HepG2 (cell line): Measurements from ENCODE around the gene OAS3. TPM values are rescaled to one million over a fixed set of nuclear protein-coding genes. Genes with fewer than 3 reads are reported as not detected.

Source experiments
- ATAC-seq: fragments of 200-7000 bp; cut with Tn5 transposase; 3 replicates; pipeline ENCODE4 v1.9.1; 2020; ENCODE audit warnings: mild to moderate bottlenecking, moderate library complexity
- BruUV-seq: library from RNA; stranded (reverse); fragments of 400-500 nt; replicated peaks from 2 replicates; lab custom pipeline; 2021; lab: Mats Ljungman, UMichigan
- CTCF ChIA-PET: fragments of 300-600 bp; formaldehyde crosslinking; extraction: SDS; loops from one replicate; lab custom pipeline; 2021; ENCODE audit warnings: low total read pairs, inconsistent platforms, low intra/inter-chr PET ratio; lab: Yijun Ruan, JAX
- POLR2A ChIA-PET: fragments of 350-600 bp; sonication (Branson Sonifier 250); formaldehyde crosslinking; loops from one replicate; lab custom pipeline; 2020; ENCODE audit warnings: antibody characterized with exemption, inconsistent platforms; lab: Yijun Ruan, JAX
- DNase-seq: peaks from one replicate; pipeline ENCODE4 v3.0.0-alpha.2; 2015; ENCODE audit warnings: low spot score
- FAIRE-seq: peaks from 3 replicates; lab custom pipeline; 2011; peaks lifted over from hg19 to GRCh38; lab: Jason Lieb, UNC
- H2AFZ ChIP-seq: one replicate; pipeline ENCODE4 v1.6.1; 2011; ENCODE audit warnings: low read length, inconsistent platforms
- H3K27ac ChIP-seq: fragments of 300-600 bp; 3 replicates; pipeline ENCODE4 v1.8.0; 2011; ENCODE audit warnings: mixed run types, mild to moderate bottlenecking, mixed read lengths, low read length, inconsistent platforms; ENCODE audit not compliant: insufficient read depth; ENCODE audit errors: extremely low read length
- H3K27me3 ChIP-seq, 2 experiments: fragments of 200-600 bp in 1 of 2; 2 replicates in 1 of 2; 3 replicates in 1 of 2; pipeline versions ENCODE4 v1.6.0 to v1.8.0; 2011; ENCODE audit warnings: low read length in 2 of 2, mild to moderate bottlenecking in 2 of 2, moderate library complexity in 2 of 2, inconsistent platforms in 1 of 2; ENCODE audit not compliant: insufficient read depth in 2 of 2, control insufficient read depth in 1 of 2
- H3K36me3 ChIP-seq, 2 experiments: fragments of 200-600 bp in 1 of 2; replicated peaks in 1 of 2; 2 replicates in 1 of 2; 3 replicates in 1 of 2; pipeline versions ENCODE4 v1.5.1 to v1.8.0; 2011; ENCODE audit warnings: low read length in 2 of 2, inconsistent platforms in 1 of 2; ENCODE audit not compliant: insufficient read depth in 2 of 2, control insufficient read depth in 1 of 2
- H3K4me1 ChIP-seq: 2 replicates; pipeline ENCODE4 v1.5.1; 2012; ENCODE audit warnings: low read length, inconsistent platforms; ENCODE audit not compliant: insufficient read depth
- H3K4me2 ChIP-seq: 2 replicates; pipeline ENCODE4 v1.6.0; 2011; ENCODE audit warnings: low read depth, low read length, inconsistent platforms
- H3K4me3 ChIP-seq, 3 experiments: fragments of 200-600 bp in 1 of 3; sonication (generic), shearing (Covaris generic) in 1 of 3; replicated peaks in 1 of 3; 2 replicates each; pipeline ENCODE4 v1.5.1; 2011 to 2016; ENCODE audit warnings: low read length in 3 of 3, inconsistent platforms in 2 of 3, low read depth in 2 of 3, mild to moderate bottlenecking in 2 of 3, control low read depth in 1 of 3, mixed read lengths in 1 of 3; ENCODE audit not compliant: insufficient read depth in 1 of 3
- H3K79me2 ChIP-seq: one replicate; pipeline ENCODE4 v1.6.1; 2011; ENCODE audit warnings: low read length, inconsistent platforms; ENCODE audit not compliant: insufficient read depth
- H3K9ac ChIP-seq: 2 replicates; pipeline ENCODE4 v1.6.0; 2011; ENCODE audit warnings: mild to moderate bottlenecking, low read depth, low read length, inconsistent platforms; ENCODE audit not compliant: insufficient read depth
- H3K9me3 ChIP-seq: 2 replicates; pipeline ENCODE4 v1.5.1; 2012; ENCODE audit warnings: mild to moderate bottlenecking, low read length
- H4K20me1 ChIP-seq: 2 replicates; pipeline ENCODE4 v1.6.0; 2011; ENCODE audit warnings: inconsistent platforms, mild to moderate bottlenecking, low read length, moderate library complexity; ENCODE audit not compliant: insufficient read depth
- CBX5 ChIP-seq: sonication (generic); formaldehyde crosslinking; IDR thresholded peaks from 2 replicates; pipeline ENCODE4 v1.4.0; 2020; ENCODE audit warnings: missing genetic modification reagents, borderline replicate concordance
- CREB1 ChIP-seq, 2 experiments: fragments of 450-650 bp in 1 of 2; IDR thresholded peaks; 2 replicates each; pipeline ENCODE4 v1.6.1; 2016 to 2017; ENCODE audit warnings: control low read depth in 1 of 2, mild to moderate bottlenecking in 1 of 2, missing compliant biosample characterization in 1 of 2, missing genetic modification characterization in 1 of 2
- FOXA1 ChIP-seq, 2 experiments: fragments of 450-650 bp in 1 of 2; sonication (generic) in 1 of 2; formaldehyde crosslinking in 1 of 2; IDR thresholded peaks; 2 replicates each; pipeline versions ENCODE4 v1.4.0 to v1.6.1; 2016 to 2020; ENCODE audit warnings: missing genetic modification reagents in 1 of 2
- MAFK ChIP-seq, 2 experiments: IDR thresholded peaks in 1 of 2; conservative IDR thresholded peaks in 1 of 2; 2 replicates each; pipeline ENCODE4 v1.6.1; 2011; ENCODE audit warnings: improper control_type of control experiment in 2 of 2, low read length in 2 of 2
- POGZ ChIP-seq: sonication (generic); formaldehyde crosslinking; IDR thresholded peaks from 2 replicates; pipeline ENCODE4 v1.4.0; 2020; ENCODE audit warnings: mild to moderate bottlenecking, missing genetic modification reagents
- RBM39 ChIP-seq: fragments of 200-400 bp; formaldehyde crosslinking; IDR thresholded peaks from one replicate; pipeline ENCODE4 v1.6.1; 2018; ENCODE audit warnings: antibody characterized with exemption, mild to moderate bottlenecking, low read depth, low read length; ENCODE audit not compliant: poor library complexity, severe bottlenecking
- SAP130 ChIP-seq: IDR thresholded peaks from 2 replicates; pipeline ENCODE4 v1.6.1; 2016; ENCODE audit warnings: low read depth
- SNRNP70 ChIP-seq: fragments of 200-400 bp; formaldehyde crosslinking; IDR thresholded peaks from 2 replicates; pipeline ENCODE4 v1.6.1; 2017; ENCODE audit warnings: mild to moderate bottlenecking, low read depth, low read length, moderate library complexity
- STAT5B ChIP-seq: sonication (generic); formaldehyde crosslinking; IDR thresholded peaks from 2 replicates; pipeline ENCODE4 v1.4.0; 2020; ENCODE audit warnings: missing genetic modification reagents
- TEAD2 ChIP-seq: sonication (generic); formaldehyde crosslinking; IDR thresholded peaks from 2 replicates; pipeline ENCODE4 v1.9.0; 2021; ENCODE audit warnings: missing genetic modification reagents
- ZNF274 ChIP-seq: sonication (generic); formaldehyde crosslinking; IDR thresholded peaks from 2 replicates; pipeline ENCODE4 v1.5.1; 2020; ENCODE audit warnings: mild to moderate bottlenecking, missing genetic modification reagents
- ZNF460 ChIP-seq: sonication (generic); formaldehyde crosslinking; IDR thresholded peaks from 2 replicates; pipeline ENCODE4 v1.5.1; 2020; ENCODE audit warnings: missing genetic modification reagents, mild to moderate bottlenecking, borderline replicate concordance
- ZNF609 ChIP-seq: sonication (generic); formaldehyde crosslinking; IDR thresholded peaks from 2 replicates; pipeline ENCODE4 v1.4.0; 2020; ENCODE audit warnings: mild to moderate bottlenecking, missing genetic modification reagents, borderline replicate concordance
- ZNF782 ChIP-seq: sonication (generic); formaldehyde crosslinking; IDR thresholded peaks from 2 replicates; pipeline ENCODE4 v1.4.0; 2020; ENCODE audit warnings: missing genetic modification reagents, mild to moderate bottlenecking, borderline replicate concordance
- ZNF841 ChIP-seq: sonication (generic); formaldehyde crosslinking; IDR thresholded peaks from 2 replicates; pipeline ENCODE4 v1.8.1; 2023; ENCODE audit warnings: missing genetic modification reagents, borderline replicate concordance
- WGBS: methylation state at CpG from one replicate; pipeline ENCODE4 v1.1.6; 2017; ENCODE audit warnings: low lambda C conversion rate; 5-methylcytosine and 5-hydroxymethylcytosine counted together
- in situ Hi-C: cut with HindIII; loops from 2 replicates; pipeline ENCODE4 v1.10.0; 2017; ENCODE audit warnings: low pct_unique_long_range_greater_than_20kb; ENCODE audit not compliant: extremely low pct_ligation_motif_present
- intact Hi-C: fragments of 100-400 bp; cut with micrococcal nuclease; formaldehyde crosslinking; loops from one replicate; pipeline ENCODE4 v1.10.0; 2022; ENCODE audit not compliant: unreplicated experiment
- polyA plus RNA-seq, 8 experiments: library from polyadenylated mRNA; depleted of rRNA in 3 of 8; stranded (reverse) in 7 of 8; unstranded in 1 of 8; fragments of >200 nt; fragmentation: Illumina TruSeq in 4 of 8; extraction: Trizol in 4 of 8; gene quantifications; 2 replicates each; pipeline versions ENCODE4 v1.2.1 to v1.2.3, GENCODE V29; 2011 to 2016; ENCODE audit warnings: low read depth in 4 of 8, missing spikeins in 1 of 8, mixed read lengths in 1 of 8; ENCODE audit not compliant: insufficient read depth in 1 of 8
- total RNA-seq, 5 experiments: library from RNA; depleted of rRNA; stranded (reverse); fragments of >200 nt; fragmentation: Illumina TruSeq; extraction: Trizol; gene quantifications; 2 replicates each; pipeline ENCODE4 v1.2.3, GENCODE V29; 2016; ENCODE audit warnings: low read depth in 1 of 5

Gene OAS3
- total and polyA plus RNA-seq, 2 of the 13 experiments (the other 11 are each of a cell fraction or from before 2014, with no cell fraction given) = 4.8 to 10.5 TPM

GRCh38 chr12:112977139-112977538 is 38.9 kb downstream of the OAS3 start:
- Histone ChIP-seq H3K36me3 (no peaks in the 10 kb centered on the region), H3K4me2 (no peak overlapping the region; the same call in 1 of the 2 replicates), H2AFZ (no peak overlapping the region), H3K9me3 (no peaks in the 10 kb centered on the region), H3K9ac (no peak overlapping the region), H3K27ac (no peak overlapping the region), H3K4me1 (peaks cover 16% of the 10 kb centered on the region), H3K79me2 (no peaks in the 10 kb centered on the region), H4K20me1 (no peaks in the 10 kb centered on the region), H3K4me3 (no peak overlapping the region), H3K27me3 (peaks cover 0 to 2% of the 10 kb centered on the region in 2 experiments; a peak in 1 of 5 replicates)
- in situ Hi-C loops = no loop called here
- CTCF ChIA-PET = no interaction called here
- TF ChIP-seq ZNF460 (CRISPR knock-in tag) = no peak
- no peak for TF ChIP-seq CBX5 (CRISPR knock-in tag)
- no peak for TF ChIP-seq STAT5B (CRISPR knock-in tag)
- TF ChIP-seq POGZ = no peak
- no peak for TF ChIP-seq MAFK (conservative IDR thresholded peaks at IDR 0.05 in 1 of 2, IDR thresholded peaks at IDR 0.05 in 1 of 2; ENCODE audit: low read length in 2 of 2)
- TF ChIP-seq TEAD2 = no peak
- TF ChIP-seq ZNF841 (CRISPR knock-in tag) = no peak
- TF ChIP-seq SAP130 = no peak
- intact Hi-C loops = loop anchor here (5.0 kb wide), 1 partner anchor 75 kb away; no protein-coding TSS in a partner anchor
- WGBS = 2% methylated on average over 3 of the region's 3 CpGs
- ATAC-seq (no peak), FAIRE-seq (no peak), DNase-seq (no peak)
- POLR2A ChIA-PET = no interaction called here
- BruUV-seq = no TSS peak

GRCh38 chr12:112977641-112978040 is 39.4 kb downstream of the OAS3 start:
- Histone ChIP-seq H3K4me3 (peak overlapping the region in 2 of 3 experiments; percentile 61 to 70; a peak in 3 of 6 replicates), H3K4me1 (peaks cover 16% of the 10 kb centered on the region), H3K36me3 (no peaks in the 10 kb centered on the region), H3K4me2 (peak overlapping the region; percentile 88), H2AFZ (peak overlapping the region; percentile 82), H3K9ac (no peak overlapping the region), H3K9me3 (no peaks in the 10 kb centered on the region), H3K79me2 (no peaks in the 10 kb centered on the region), H3K27me3 (peaks cover 0 to 2% of the 10 kb centered on the region in 2 experiments; a peak in 1 of 5 replicates), H4K20me1 (no peaks in the 10 kb centered on the region), H3K27ac (no peak overlapping the region)
- in situ Hi-C loops (no loop called here), intact Hi-C loops (loop anchor here (5.0 kb wide), 1 partner anchor 75 kb away; no protein-coding TSS in a partner anchor)
- DNase-seq (no peak), ATAC-seq (peak; percentile 81), FAIRE-seq (no peak)
- ChIA-PET CTCF (no interaction called here), POLR2A (no interaction called here)
- no TSS peak for BruUV-seq
- WGBS = 25% methylated on average over 5 of the region's 8 CpGs
- TF ChIP-seq ZNF782 = no peak
- no peak for TF ChIP-seq ZNF609 (CRISPR knock-in tag)
- TF ChIP-seq RBM39 = no peak
- no peak for TF ChIP-seq FOXA1 (IDR thresholded peaks at IDR 0.05)
- peak; percentile 79 for TF ChIP-seq FOXA1 (CRISPR knock-in tag; IDR thresholded peaks at IDR 0.05)
- no peak for TF ChIP-seq CREB1 (IDR thresholded peaks at IDR 0.05)
- no peak for TF ChIP-seq CREB1 (CRISPR knock-in tag; IDR thresholded peaks at IDR 0.05)
- TF ChIP-seq ZNF274 (CRISPR knock-in tag) = no peak
- TF ChIP-seq SNRNP70 = no peak
